OCI-LY7 (cell line): ENCODE data around the gene CCR4.
"Not testable (repeated sequence)": the region's sequence is repeated elsewhere in the genome, so short reads cannot be mapped to it uniquely, and the experiment has no call there.

ENCODE experiments used
- EZH2phosphoT487 ChIP-seq: fragments of 200-600 bp; sonication (generic); IDR thresholded peaks from 2 replicates; pipeline ENCODE4 v1.6.1; 2018; ENCODE audit warnings: low read depth, borderline replicate concordance, mild to moderate bottlenecking, mixed run types, antibody characterized with exemption, low read length, moderate library complexity, mixed read lengths
- TF ChIP-seq, protein P1 (sequence below): fragments of 200-600 bp; sonication (generic); conservative IDR thresholded peaks from 2 replicates; pipeline ENCODE4 v1.5.1; 2014; ENCODE audit warnings: mild to moderate bottlenecking, antibody characterized with exemption, low read length, moderate library complexity, mixed read lengths

GRCh38 chr3:32966627-32967026, 15.2 kb downstream of the CCR4 start:
- TF ChIP-seq, protein P1, sequence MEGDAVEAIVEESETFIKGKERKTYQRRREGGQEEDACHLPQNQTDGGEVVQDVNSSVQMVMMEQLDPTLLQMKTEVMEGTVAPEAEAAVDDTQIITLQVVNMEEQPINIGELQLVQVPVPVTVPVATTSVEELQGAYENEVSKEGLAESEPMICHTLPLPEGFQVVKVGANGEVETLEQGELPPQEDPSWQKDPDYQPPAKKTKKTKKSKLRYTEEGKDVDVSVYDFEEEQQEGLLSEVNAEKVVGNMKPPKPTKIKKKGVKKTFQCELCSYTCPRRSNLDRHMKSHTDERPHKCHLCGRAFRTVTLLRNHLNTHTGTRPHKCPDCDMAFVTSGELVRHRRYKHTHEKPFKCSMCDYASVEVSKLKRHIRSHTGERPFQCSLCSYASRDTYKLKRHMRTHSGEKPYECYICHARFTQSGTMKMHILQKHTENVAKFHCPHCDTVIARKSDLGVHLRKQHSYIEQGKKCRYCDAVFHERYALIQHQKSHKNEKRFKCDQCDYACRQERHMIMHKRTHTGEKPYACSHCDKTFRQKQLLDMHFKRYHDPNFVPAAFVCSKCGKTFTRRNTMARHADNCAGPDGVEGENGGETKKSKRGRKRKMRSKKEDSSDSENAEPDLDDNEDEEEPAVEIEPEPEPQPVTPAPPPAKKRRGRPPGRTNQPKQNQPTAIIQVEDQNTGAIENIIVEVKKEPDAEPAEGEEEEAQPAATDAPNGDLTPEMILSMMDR: not testable (repeated sequence)
- TF ChIP-seq EZH2phosphoT487: not testable (repeated sequence)
